ENCODE measurements around the gene TMEM269.

TMEM269 gene

DNA sequence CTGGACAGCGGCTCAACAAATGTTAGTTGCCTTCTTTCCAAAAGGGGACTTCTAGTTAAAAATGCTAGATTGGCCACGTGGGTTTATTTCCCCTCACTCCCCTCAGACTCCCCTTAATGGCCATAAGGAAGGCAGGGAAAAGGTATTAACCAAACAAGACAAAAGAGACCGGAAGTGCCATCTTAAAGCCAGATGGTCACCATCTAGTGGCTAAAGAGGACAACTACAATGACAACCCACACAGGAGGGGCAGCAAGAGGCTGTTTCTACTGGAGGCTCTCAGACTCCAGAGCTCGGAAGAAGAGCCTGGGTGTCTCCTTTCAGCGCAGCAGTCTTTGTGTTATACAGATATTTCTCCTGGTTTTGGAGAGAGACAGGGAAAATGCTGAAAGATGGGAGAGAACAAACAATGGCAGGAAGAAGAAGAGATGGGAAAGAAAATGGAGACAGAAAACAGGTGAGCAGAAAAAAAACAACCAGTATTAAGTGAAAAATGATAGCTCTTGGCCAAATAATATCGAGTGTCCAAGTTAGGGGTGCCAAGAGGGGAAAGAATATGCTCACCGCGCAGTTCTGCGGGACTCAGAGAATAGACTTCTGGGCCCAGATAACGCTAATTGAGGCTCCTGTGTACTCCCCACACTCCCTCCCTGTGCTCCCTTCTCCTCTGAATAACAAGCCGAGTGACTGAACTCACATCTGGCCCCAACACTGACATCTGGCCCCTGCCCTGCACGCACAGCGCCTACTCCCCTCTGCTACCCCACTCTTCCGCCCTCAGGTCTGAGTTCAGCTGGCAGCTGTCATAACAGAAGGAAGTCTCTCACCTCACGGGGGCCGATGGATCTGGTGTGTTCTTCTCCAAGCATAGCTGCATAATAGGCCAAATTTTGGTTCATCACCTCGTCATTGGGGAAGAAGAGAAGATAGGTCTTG, 27.6 kb upstream of the TMEM269 start:
- Mint-ChIP-seq H3K36me3 (peaks cover 55% of the 10 kb centered on the region), H3K27ac (no peak overlapping the region), H3K4me3 (no peak overlapping the region), H3K27me3 (no peaks in the 10 kb centered on the region), H3K9me3 (no peaks in the 10 kb centered on the region), H3K4me1 (peaks cover under 1% of the 10 kb centered on the region)
- no peak for DNase-seq
- CTCF ChIA-PET, result interaction anchor here (1.1 to 2.3 kb wide), 5 partner anchors 9 to 179 kb away, joined by 3 to 15 read pairs (median 5); partner anchors contain the start of genes C1orf50 and P3H1

DNA sequence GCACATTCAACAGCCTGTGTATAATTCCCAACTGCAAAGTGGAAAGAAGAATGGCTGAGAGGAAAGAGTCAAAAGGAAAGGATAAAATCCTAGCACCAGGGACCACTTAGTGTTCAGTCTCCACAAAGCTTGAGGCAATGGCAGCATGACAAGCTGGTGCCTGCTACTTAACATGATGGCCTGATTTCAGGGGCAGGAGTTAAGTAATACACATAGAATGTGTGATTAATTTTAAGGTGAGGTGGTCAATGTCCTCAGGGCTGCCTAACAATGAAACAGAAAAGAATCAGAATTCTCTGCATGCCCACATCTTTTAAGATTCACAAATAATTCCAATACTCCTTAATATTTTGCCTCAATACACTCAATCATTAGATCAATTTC, 26.9 kb upstream of the TMEM269 start:
- Mint-ChIP-seq H3K4me1 (peaks cover 4% of the 10 kb centered on the region), H3K9me3 (no peaks in the 10 kb centered on the region), H3K4me3 (no peak overlapping the region), H3K36me3 (peaks cover 50% of the 10 kb centered on the region), H3K27me3 (no peaks in the 10 kb centered on the region), H3K27ac (no peak overlapping the region)
- CTCF ChIA-PET, result interaction anchor here (0.6 to 2.3 kb wide), 5 partner anchors 9 to 915 kb away, joined by 3 to 15 read pairs (median 5); partner anchors contain the start of genes C1orf50 and P3H1
- no peak for DNase-seq

DNA sequence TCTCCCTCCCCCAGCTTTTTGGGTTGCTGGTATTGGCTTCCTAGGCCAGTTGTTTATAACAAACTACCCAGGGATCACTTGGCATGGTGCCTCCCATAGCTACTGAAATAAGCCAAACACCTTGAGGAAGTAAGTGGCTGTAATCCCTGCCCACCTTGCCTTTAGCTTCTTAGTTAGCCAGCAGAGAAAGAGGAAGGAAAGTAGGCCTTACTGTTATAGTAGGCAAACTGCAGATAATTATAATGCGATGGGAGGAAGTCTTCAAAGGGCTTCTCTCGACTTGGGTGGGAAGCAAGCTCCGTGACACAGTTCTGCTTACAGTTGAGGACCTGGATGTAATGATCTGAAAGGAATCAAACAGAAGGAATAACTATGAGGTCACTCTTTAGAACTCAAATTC, 26.1 kb upstream of the TMEM269 start:
- no peak for DNase-seq
- H3K27me3 Mint-ChIP-seq, result no peaks in the 10 kb centered on the region
- no peak overlapping the region for H3K27ac Mint-ChIP-seq
- CTCF ChIA-PET, result interaction anchor here (0.6 to 1.7 kb wide), 5 partner anchors 12 to 915 kb away, joined by 3 to 5 read pairs (median 3); no protein-coding TSS in a partner anchor
- H3K9me3 Mint-ChIP-seq, result no peaks in the 10 kb centered on the region
- H3K36me3 Mint-ChIP-seq, result peaks cover 45% of the 10 kb centered on the region
- peaks cover 5% of the 10 kb centered on the region for H3K4me1 Mint-ChIP-seq
- H3K4me3 Mint-ChIP-seq, result no peak overlapping the region

- H3K36me3 Mint-ChIP-seq, result peaks cover 41% of the 10 kb centered on the region
- no peak overlapping the region for H3K4me3 Mint-ChIP-seq
- no peak overlapping the region for H3K27ac Mint-ChIP-seq
- no peaks in the 10 kb centered on the region for H3K9me3 Mint-ChIP-seq
- CTCF ChIA-PET, result interaction anchor here (0.7 to 1.7 kb wide), 4 partner anchors 12 to 181 kb away, joined by 3 to 5 read pairs (median 3); no protein-coding TSS in a partner anchor
- no peak for DNase-seq
- H3K27me3 Mint-ChIP-seq, result no peaks in the 10 kb centered on the region
- peaks cover 6% of the 10 kb centered on the region for H3K4me1 Mint-ChIP-seq
Measured at GRCh38 chr1:42759114-42759513, 25.7 kb upstream of the TMEM269 start.

- no peaks in the 10 kb centered on the region for H3K27me3 Mint-ChIP-seq
- CTCF ChIA-PET, result interaction anchor here (0.7 to 1.1 kb wide), 2 partner anchors 15 to 83 kb away, joined by 3 to 5 read pairs; no protein-coding TSS in a partner anchor
- no peak for DNase-seq
- H3K27ac Mint-ChIP-seq, result no peak overlapping the region
- peaks cover 23% of the 10 kb centered on the region for H3K36me3 Mint-ChIP-seq
- H3K9me3 Mint-ChIP-seq, result no peaks in the 10 kb centered on the region
- no peak overlapping the region for H3K4me3 Mint-ChIP-seq
- peaks cover 10% of the 10 kb centered on the region for H3K4me1 Mint-ChIP-seq
Measured at GRCh38 chr1:42761567-42761966, 23.2 kb upstream of the TMEM269 start.

DNA sequence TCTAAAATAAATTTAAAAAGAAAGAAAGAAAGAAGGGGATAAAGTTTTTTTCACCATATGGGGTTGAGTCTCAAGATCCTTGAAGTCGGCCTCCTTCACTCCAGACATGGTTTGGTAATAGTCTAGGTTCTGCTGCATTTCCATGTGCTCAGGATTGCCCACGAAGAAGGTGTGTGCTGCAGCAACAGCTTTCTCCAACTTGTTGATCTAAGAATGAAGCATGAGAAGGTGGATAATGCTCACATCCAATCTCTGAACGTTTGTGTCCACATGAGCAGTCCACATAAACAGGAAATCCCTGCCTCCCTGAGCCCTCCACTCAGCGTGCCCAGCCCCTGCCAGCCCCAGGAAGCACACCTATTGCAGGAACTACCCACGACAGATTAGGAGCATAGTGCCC, 22.5 kb upstream of the TMEM269 start:
- no peak for DNase-seq
- Mint-ChIP-seq H3K4me3 (no peak overlapping the region), H3K9me3 (no peaks in the 10 kb centered on the region), H3K27ac (no peak overlapping the region), H3K27me3 (no peaks in the 10 kb centered on the region), H3K36me3 (peaks cover 18% of the 10 kb centered on the region), H3K4me1 (peaks cover 10% of the 10 kb centered on the region)
- CTCF ChIA-PET, result interaction anchor here (0.7 to 1.1 kb wide), 3 partner anchors 14 to 83 kb away, joined by 3 to 5 read pairs (median 3); no protein-coding TSS in a partner anchor

- no peaks in the 10 kb centered on the region for H3K9me3 Mint-ChIP-seq
- DNase-seq, result no peak
Measured at GRCh38 chr1:42765269-42765668, 19.5 kb upstream of the TMEM269 start.

DNA sequence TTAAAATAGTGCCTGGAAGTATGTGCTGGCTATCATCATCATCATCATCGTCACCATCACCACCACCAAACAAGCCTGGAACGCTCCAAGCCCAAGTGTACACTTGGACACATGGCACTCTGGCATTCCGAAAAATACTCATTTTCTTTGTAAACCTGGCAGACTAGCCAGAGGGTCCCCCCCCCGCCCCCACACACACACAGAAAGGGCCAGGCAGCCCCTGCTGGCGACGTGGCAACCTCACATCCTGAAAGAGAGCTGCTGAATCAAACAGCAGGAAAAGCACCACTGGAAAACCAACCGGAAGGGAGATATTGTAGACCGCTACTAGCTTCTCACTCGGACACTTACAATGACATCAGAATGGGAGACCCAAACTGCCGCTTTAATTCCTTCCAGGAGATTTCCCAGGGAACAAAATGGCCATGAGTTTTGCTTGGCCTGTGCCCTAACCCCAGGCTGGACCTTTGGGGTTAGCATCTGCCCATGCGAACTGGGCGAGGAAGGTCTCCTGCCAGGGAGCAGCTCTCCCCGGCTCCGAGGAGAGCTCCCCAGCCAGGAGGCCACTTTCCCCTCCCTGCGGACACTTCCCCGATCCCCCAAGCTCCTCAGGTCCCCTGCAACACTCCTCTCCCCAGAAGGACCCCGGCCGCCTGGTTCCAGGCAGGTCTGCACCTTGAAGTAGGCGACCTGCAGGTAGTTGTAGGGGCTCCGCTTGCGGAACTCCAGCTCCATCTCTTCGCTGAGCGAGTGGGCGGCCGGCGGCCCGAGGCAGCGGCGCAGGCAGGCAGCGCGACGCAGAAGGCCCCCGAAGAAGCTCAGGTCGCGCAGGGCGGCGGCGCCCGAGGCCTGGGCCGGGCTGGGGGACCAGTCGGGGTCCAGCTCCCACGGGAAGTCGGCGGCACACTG, 18.7 kb upstream of the TMEM269 start:
- CTCF ChIA-PET, result interaction anchor here (0.7 to 2.6 kb wide), 16 partner anchors 9 to 623 kb away, joined by 3 to 15 read pairs (median 4); no protein-coding TSS in a partner anchor
- peaks cover 40% of the 10 kb centered on the region for H3K4me1 Mint-ChIP-seq
- peak; percentile 46 for DNase-seq
- H3K36me3 Mint-ChIP-seq, result peaks cover 21% of the 10 kb centered on the region
- no peak overlapping the region for H3K27ac Mint-ChIP-seq
- no peaks in the 10 kb centered on the region for H3K27me3 Mint-ChIP-seq
- no peak overlapping the region for H3K4me3 Mint-ChIP-seq
- H3K9me3 Mint-ChIP-seq, result no peaks in the 10 kb centered on the region

More at GRCh38 chr1:42765269-42765668, 19.5 kb upstream of the TMEM269 start:
- CTCF ChIA-PET, result interaction anchor here (1.6 kb wide), 1 partner anchor 147 kb away, joined by 4 read pairs; no protein-coding TSS in a partner anchor
- H3K36me3 Mint-ChIP-seq, result peaks cover 15% of the 10 kb centered on the region
- H3K27ac Mint-ChIP-seq, result no peak overlapping the region
- H3K4me1 Mint-ChIP-seq, result peaks cover 35% of the 10 kb centered on the region
- H3K27me3 Mint-ChIP-seq, result no peaks in the 10 kb centered on the region
- H3K4me3 Mint-ChIP-seq, result no peak overlapping the region

- no peaks in the 10 kb centered on the region for H3K27me3 Mint-ChIP-seq
- H3K27ac Mint-ChIP-seq, result peak within 1 kb of the TSS; percentile 93
- peaks cover 40% of the 10 kb centered on the region for H3K4me1 Mint-ChIP-seq
- H3K36me3 Mint-ChIP-seq, result peaks cover 20% of the 10 kb centered on the region
- H3K4me3 Mint-ChIP-seq, result no peak within 1 kb of the TSS
- CTCF ChIA-PET, result interaction anchor here (0.8 to 2.6 kb wide), 11 partner anchors 10 to 306 kb away, joined by 3 to 15 read pairs (median 4); no protein-coding TSS in a partner anchor
- DNase-seq, result peak; percentile 100
- H3K9me3 Mint-ChIP-seq, result no peaks in the 10 kb centered on the region
Measured at GRCh38 chr1:42766741-42767509, 17.9 kb upstream of the TMEM269 start, which contains the start of the genes C1orf50 and P3H1. Gene C1orf50 (plus strand): TSS chr1:42767249. CDS start chr1:42767312, 63 bp downstream. Gene P3H1 (minus strand): TSS chr1:42767028. CDS start chr1:42766971, 57 bp downstream.

- peak overlapping the region; percentile 93 for H3K27ac Mint-ChIP-seq
- no peak for DNase-seq
- no peaks in the 10 kb centered on the region for H3K27me3 Mint-ChIP-seq
- H3K9me3 Mint-ChIP-seq, result no peaks in the 10 kb centered on the region
- peaks cover 39% of the 10 kb centered on the region for H3K4me1 Mint-ChIP-seq
- CTCF ChIA-PET, result interaction anchor here (0.8 to 2.6 kb wide), 7 partner anchors 10 to 306 kb away, joined by 3 to 15 read pairs (median 5); no protein-coding TSS in a partner anchor
- H3K4me3 Mint-ChIP-seq, result no peak overlapping the region
- peaks cover 19% of the 10 kb centered on the region for H3K36me3 Mint-ChIP-seq
Measured at GRCh38 chr1:42767510-42768000, 17.2 kb upstream of the TMEM269 start.

DNA sequence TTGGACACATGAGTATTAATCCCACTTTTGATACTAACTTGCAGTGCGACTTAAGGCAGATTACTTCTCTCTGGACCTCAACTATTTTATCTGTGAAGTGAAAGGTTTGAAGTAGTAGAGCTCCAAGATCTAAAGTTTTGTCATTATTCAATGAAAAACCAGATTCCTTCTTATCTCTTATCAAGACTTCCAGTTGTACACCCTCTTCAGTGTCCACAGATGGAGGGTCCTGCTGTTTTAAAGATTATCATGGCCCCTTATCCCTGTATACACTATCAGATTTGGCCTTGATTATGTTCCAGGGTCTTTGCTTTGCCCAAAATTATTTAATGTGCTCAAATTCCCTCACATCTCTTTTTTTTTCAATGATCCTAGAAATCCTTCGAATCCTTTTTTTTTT, 16.6 kb upstream of the TMEM269 start:
- Mint-ChIP-seq H3K9me3 (no peaks in the 10 kb centered on the region), H3K4me3 (no peak overlapping the region), H3K4me1 (peaks cover 42% of the 10 kb centered on the region), H3K27ac (no peak overlapping the region), H3K27me3 (no peaks in the 10 kb centered on the region), H3K36me3 (peaks cover 22% of the 10 kb centered on the region)
- CTCF ChIA-PET, result interaction anchor here (2.6 kb wide), 1 partner anchor 305 kb away, joined by 11 read pairs; no protein-coding TSS in a partner anchor
- no peak for DNase-seq

- DNase-seq, result no peak
- H3K4me1 Mint-ChIP-seq, result peaks cover 37% of the 10 kb centered on the region
- no peak overlapping the region for H3K27ac Mint-ChIP-seq
- no peak overlapping the region for H3K4me3 Mint-ChIP-seq
- CTCF ChIA-PET, result no interaction called here
- no peaks in the 10 kb centered on the region for H3K9me3 Mint-ChIP-seq
- peaks cover 27% of the 10 kb centered on the region for H3K36me3 Mint-ChIP-seq
- H3K27me3 Mint-ChIP-seq, result no peaks in the 10 kb centered on the region
Measured at GRCh38 chr1:42769811-42770210, 15.0 kb upstream of the TMEM269 start.

GRCh38 chr1:42773420-42773819, 11.4 kb upstream of the TMEM269 start:
- no peaks in the 10 kb centered on the region for H3K9me3 Mint-ChIP-seq
- DNase-seq, result no peak
- no peak overlapping the region for H3K4me3 Mint-ChIP-seq
- no peaks in the 10 kb centered on the region for H3K27me3 Mint-ChIP-seq
- peaks cover 52% of the 10 kb centered on the region for H3K36me3 Mint-ChIP-seq
- H3K4me1 Mint-ChIP-seq, result peaks cover 33% of the 10 kb centered on the region
- H3K27ac Mint-ChIP-seq, result no peak overlapping the region
- CTCF ChIA-PET, result interaction anchor here (7.8 kb wide), 1 partner anchor 299 kb away, joined by 103 read pairs; no protein-coding TSS in a partner anchor
